HepG2 (cell line): ENCODE results near the gene HPCAL1. TPM values are rescaled to one million over a fixed set of nuclear protein-coding genes. Genes with fewer than 3 reads are reported as not detected.
A peak's percentile ranks its signal among the peaks of the same experiment; 100 is the strongest.

ENCODE experiments used
- HOXA9 ChIP-seq: sonication (generic); formaldehyde crosslinking; IDR thresholded peaks from 2 replicates; pipeline ENCODE4 v1.8.1; 2022; ENCODE audit warnings: missing genetic modification reagents, mild to moderate bottlenecking, moderate library complexity, borderline replicate concordance
- KAT2B ChIP-seq: fragments of 150-350 bp; IDR thresholded peaks from 2 replicates; pipeline ENCODE4 v1.6.1; 2014; ENCODE audit warnings: low read depth, low read length, borderline replicate concordance
- KMT2B ChIP-seq: IDR thresholded peaks from 2 replicates; pipeline ENCODE4 v1.6.1; 2016; ENCODE audit warnings: missing genetic modification reagents, missing compliant biosample characterization
- MBD4 ChIP-seq: IDR thresholded peaks from 2 replicates; pipeline ENCODE4 v1.6.1; 2012; ENCODE audit warnings: low read length, inconsistent platforms, borderline replicate concordance
- PATZ1 ChIP-seq: sonication (generic); formaldehyde crosslinking; IDR thresholded peaks from 2 replicates; pipeline ENCODE4 v1.4.0; 2020; ENCODE audit warnings: missing genetic modification reagents
- POLR2AphosphoS2 ChIP-seq: IDR thresholded peaks from 2 replicates; pipeline ENCODE4 v1.6.1; 2011; ENCODE audit warnings: low read depth, low read length, improper control_type of control experiment
- RXRB ChIP-seq: IDR thresholded peaks from 2 replicates; pipeline ENCODE4 v1.6.1; 2016; ENCODE audit warnings: borderline replicate concordance, missing genetic modification reagents, missing compliant biosample characterization
- SIX1 ChIP-seq: sonication (generic); formaldehyde crosslinking; IDR thresholded peaks from 2 replicates; pipeline ENCODE4 v1.4.0; 2020; ENCODE audit warnings: missing genetic modification reagents, borderline replicate concordance
- SRF ChIP-seq: IDR thresholded peaks from 2 replicates; pipeline ENCODE4 v1.6.1; 2011; ENCODE audit warnings: mild to moderate bottlenecking, low read depth, low read length, moderate library complexity
- WIZ ChIP-seq: sonication (generic); formaldehyde crosslinking; IDR thresholded peaks from 2 replicates; pipeline ENCODE4 v1.5.1; 2020; ENCODE audit warnings: mild to moderate bottlenecking, missing genetic modification reagents
- ZBTB40 ChIP-seq, 2 experiments: fragments of 450-650 bp in 1 of 2; sonication (generic) in 1 of 2; formaldehyde crosslinking in 1 of 2; IDR thresholded peaks; 2 replicates each; pipeline versions ENCODE4 v1.6.1 to v1.8.0; 2016 to 2022; ENCODE audit warnings: antibody characterized with exemption in 1 of 2, mild to moderate bottlenecking in 1 of 2, missing genetic modification reagents in 1 of 2
- ZFP82 ChIP-seq: sonication (generic); formaldehyde crosslinking; IDR thresholded peaks from 2 replicates; pipeline ENCODE4 v1.5.1; 2020; ENCODE audit warnings: mild to moderate bottlenecking, missing genetic modification reagents, borderline replicate concordance
- ZFX ChIP-seq: sonication (generic); formaldehyde crosslinking; IDR thresholded peaks from 2 replicates; pipeline ENCODE4 v1.4.0; 2020; ENCODE audit warnings: mild to moderate bottlenecking, low read depth, missing genetic modification reagents, moderate library complexity
- ZNF512B ChIP-seq: sonication (generic); formaldehyde crosslinking; IDR thresholded peaks from 2 replicates; pipeline ENCODE4 v1.5.1; 2020; ENCODE audit warnings: missing genetic modification reagents, mild to moderate bottlenecking, borderline replicate concordance
- ZNF740 ChIP-seq: sonication (generic); formaldehyde crosslinking; IDR thresholded peaks from 2 replicates; pipeline ENCODE4 v1.4.0; 2020; ENCODE audit warnings: missing genetic modification reagents
- polyA plus RNA-seq, 8 experiments: library from polyadenylated mRNA; depleted of rRNA in 3 of 8; stranded (reverse) in 7 of 8; unstranded in 1 of 8; fragments of >200 nt; fragmentation: Illumina TruSeq in 4 of 8; extraction: Trizol in 4 of 8; gene quantifications; 2 replicates each; pipeline versions ENCODE4 v1.2.1 to v1.2.3, GENCODE V29; 2011 to 2016; ENCODE audit warnings: low read depth in 4 of 8, missing spikeins in 1 of 8, mixed read lengths in 1 of 8; ENCODE audit not compliant: insufficient read depth in 1 of 8
- total RNA-seq, 5 experiments: library from RNA; depleted of rRNA; stranded (reverse); fragments of >200 nt; fragmentation: Illumina TruSeq; extraction: Trizol; gene quantifications; 2 replicates each; pipeline ENCODE4 v1.2.3, GENCODE V29; 2016; ENCODE audit warnings: low read depth in 1 of 5

HPCAL1 gene
- total and polyA plus RNA-seq, 2 of the 13 experiments (the other 11 are each of a cell fraction or from before 2014, with no cell fraction given) = 29.5 to 29.9 TPM

GRCh38 chr2:10301941-10302478 is 694 bp upstream of the HPCAL1 start (continued):
- TF ChIP-seq SIX1 (no peak), SRF (0 out of 2 replicates have a peak, but pooled peaks have one; percentile 22), ZNF740 (CRISPR knock-in tag) (peak; percentile 70; the same call in 1 of the 2 replicates), ZFX (CRISPR knock-in tag) (no peak; the same call in 1 of the 2 replicates), ZNF512B (CRISPR knock-in tag) (no peak), KMT2B (CRISPR knock-in tag) (no peak; the same call in 1 of the 2 replicates), WIZ (no peak), PATZ1 (CRISPR knock-in tag) (peak; percentile 18; the same call in 1 of the 2 replicates), POLR2AphosphoS2 (no peak), ZBTB40 (IDR thresholded peaks at IDR 0.05) (no peak), ZBTB40 (CRISPR knock-in tag; IDR thresholded peaks at IDR 0.05) (peak; percentile 11; the same call in 1 of the 2 replicates), RXRB (CRISPR knock-in tag) (no peak), HOXA9 (CRISPR knock-in tag) (no peak), ZFP82 (CRISPR knock-in tag) (no peak), KAT2B (no peak), MBD4 (no peak)
